ENCODE measurements around the gene MLPH. TPM values are rescaled to one million over a fixed set of nuclear protein-coding genes. Genes with fewer than 3 reads are reported as not detected.

Gene MLPH
- total RNA-seq, 2 donors from 2014 or later, result not detected

DNA sequence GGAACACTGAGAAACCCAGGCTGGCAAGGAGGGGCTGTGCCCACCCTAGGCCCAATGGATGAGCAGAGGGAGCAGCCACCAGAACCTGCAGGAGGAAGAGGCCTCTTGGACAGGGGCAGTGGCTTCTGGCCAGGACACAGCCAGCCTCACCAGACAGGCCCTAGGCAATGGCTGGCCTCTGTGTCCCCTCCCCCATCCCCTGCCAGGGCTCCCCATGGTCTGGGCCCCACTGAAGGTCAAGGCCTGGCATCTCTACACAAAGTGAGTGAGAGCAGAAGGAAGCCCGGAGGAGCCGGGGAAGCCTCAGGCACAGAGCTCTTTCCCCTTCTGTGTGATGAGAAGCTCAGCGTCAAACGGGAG, 85.7 kb downstream of the MLPH start:
- H3K27ac Mint-ChIP-seq, result no peak overlapping the region
- no peaks in the 10 kb centered on the region for H3K9me3 ChIP-seq (ENCODE audit: control insufficient read depth, low read length, poor library complexity, severe bottlenecking)
- peaks cover 5% of the 10 kb centered on the region for H3K4me1 Mint-ChIP-seq
- H3K4me3 Mint-ChIP-seq, result no peak overlapping the region
- no peak for ATAC-seq
- H3K27me3 Mint-ChIP-seq, result peaks cover 43% of the 10 kb centered on the region
- DNase-seq, result no peak
- no peaks in the 10 kb centered on the region for H3K36me3 Mint-ChIP-seq (ENCODE audit: low read depth)

DNA sequence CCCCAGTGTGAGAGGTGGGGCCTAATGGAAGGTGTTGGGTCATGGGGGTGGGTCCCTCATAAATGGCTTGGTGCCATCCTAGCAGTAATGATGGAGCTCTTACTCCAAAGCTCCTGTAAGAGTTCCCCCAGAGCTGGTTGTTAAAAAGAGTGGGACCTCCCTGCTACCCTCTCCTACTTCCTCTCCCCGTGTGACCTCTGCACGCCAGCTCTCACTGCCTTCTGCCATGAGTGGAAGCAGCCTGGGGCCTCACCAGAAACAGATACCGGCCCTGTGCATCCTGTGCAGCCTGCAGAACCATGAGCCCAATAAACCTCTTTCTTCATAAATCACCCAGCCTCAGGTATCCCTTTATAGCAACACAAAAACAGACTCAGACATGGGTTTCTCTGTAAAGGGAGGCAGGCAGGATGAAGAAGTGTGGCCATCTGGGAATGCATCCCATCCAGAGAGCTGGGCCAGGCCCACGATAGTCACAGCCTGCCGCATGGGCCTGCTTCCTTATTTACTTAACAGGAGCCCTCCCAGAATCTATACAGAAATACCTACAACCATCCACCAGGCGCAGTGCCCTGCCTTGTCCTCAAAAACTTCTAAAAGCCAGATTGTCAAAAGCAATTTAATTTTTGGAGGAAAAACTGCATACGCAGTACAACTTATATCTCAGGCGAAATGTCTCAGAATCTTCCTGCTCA, 86.8 kb downstream of the MLPH start:
- H3K4me3 Mint-ChIP-seq, result no peak overlapping the region
- DNase-seq (no peak), ATAC-seq (no peak)
- peaks cover 40% of the 10 kb centered on the region for H3K27me3 Mint-ChIP-seq
- peaks cover 5% of the 10 kb centered on the region for H3K4me1 Mint-ChIP-seq
- H3K9me3 ChIP-seq (ENCODE audit: control insufficient read depth, low read length, poor library complexity, severe bottlenecking), result no peaks in the 10 kb centered on the region
- H3K27ac Mint-ChIP-seq, result no peak overlapping the region
- H3K36me3 Mint-ChIP-seq (ENCODE audit: low read depth), result no peaks in the 10 kb centered on the region

DNA sequence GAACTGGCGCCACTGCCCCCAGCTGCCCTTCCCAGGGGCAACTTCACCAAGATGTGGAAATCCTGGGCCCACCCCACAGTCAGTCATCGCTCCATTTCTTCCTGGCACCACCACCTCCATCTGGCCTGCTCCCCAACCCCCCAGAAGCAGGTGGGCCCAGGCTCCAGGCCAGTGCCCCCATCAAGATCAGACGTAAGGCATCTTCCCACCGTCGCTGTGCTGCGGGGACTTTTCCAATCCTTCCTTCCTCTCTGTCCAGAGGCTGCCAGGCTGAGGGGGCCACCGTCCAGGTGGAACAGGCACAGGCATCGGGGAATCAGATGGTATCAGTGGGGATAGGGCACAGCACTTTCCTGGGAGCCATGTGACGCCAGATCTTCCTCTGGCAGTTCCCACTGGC, 87.4 kb downstream of the MLPH start:
- no peak overlapping the region for H3K4me3 Mint-ChIP-seq
- ATAC-seq (no peak), DNase-seq (no peak)
- no peaks in the 10 kb centered on the region for H3K9me3 ChIP-seq (ENCODE audit: control insufficient read depth, low read length, poor library complexity, severe bottlenecking)
- peaks cover 36% of the 10 kb centered on the region for H3K27me3 Mint-ChIP-seq
- peaks cover 5% of the 10 kb centered on the region for H3K4me1 Mint-ChIP-seq
- no peak overlapping the region for H3K27ac Mint-ChIP-seq
- H3K36me3 Mint-ChIP-seq (ENCODE audit: low read depth), result no peaks in the 10 kb centered on the region

DNA sequence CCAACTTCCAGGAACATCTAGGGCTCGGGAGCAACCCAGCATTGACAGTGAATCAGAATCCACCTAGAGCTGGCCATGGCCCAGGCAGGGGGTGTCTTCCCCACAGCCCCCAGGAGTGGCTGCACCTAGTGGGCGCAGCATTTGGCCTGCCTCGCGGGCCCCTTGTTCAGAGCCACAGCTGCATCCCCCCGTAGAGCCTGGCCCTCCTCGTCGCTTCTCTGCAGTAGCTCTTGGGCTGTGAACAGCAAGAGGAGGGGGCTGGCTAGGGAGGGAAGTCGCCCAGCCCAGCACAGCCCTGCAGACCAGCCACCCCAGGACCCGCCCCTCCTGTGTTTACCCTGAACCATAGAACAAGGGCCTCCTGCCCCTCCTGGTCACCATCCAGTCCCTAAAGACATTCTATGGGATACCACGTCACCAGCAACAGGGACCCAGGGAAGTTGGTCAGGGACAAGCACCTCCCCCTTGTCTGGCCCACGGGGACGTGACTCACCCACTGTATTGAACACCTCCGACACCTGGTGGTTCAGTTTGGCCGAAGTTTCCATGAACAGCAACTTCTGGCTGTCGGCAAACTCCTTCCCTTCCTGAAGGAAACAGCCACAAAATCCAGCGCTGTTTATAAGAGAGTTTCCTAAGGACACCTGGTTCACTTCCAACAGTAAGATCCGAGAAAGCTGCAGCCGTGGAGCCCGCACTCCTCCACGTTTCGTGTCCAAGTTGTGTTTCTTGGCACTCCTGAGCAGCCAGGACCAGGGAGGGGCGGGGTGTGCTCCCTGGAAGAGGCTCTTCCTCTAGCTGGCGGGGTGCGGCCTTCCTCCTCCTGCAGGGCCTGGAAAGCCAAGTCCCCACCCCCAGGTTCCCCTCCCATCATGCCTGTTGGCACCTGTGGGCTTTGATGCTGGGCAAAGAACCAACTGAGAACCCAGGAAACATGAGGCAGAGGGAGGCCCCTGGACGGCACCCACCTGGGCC, 88.1 kb downstream of the MLPH start:
- Mint-ChIP-seq H3K4me3 (no peak overlapping the region), H3K27ac (no peak overlapping the region), H3K4me1 (peaks cover 5% of the 10 kb centered on the region), H3K27me3 (peaks cover 30% of the 10 kb centered on the region), H3K36me3 (ENCODE audit: low read depth) (no peaks in the 10 kb centered on the region)
- H3K9me3 ChIP-seq (ENCODE audit: control insufficient read depth, low read length, poor library complexity, severe bottlenecking), result no peaks in the 10 kb centered on the region
- DNase-seq (no peak), ATAC-seq (no peak)

DNA sequence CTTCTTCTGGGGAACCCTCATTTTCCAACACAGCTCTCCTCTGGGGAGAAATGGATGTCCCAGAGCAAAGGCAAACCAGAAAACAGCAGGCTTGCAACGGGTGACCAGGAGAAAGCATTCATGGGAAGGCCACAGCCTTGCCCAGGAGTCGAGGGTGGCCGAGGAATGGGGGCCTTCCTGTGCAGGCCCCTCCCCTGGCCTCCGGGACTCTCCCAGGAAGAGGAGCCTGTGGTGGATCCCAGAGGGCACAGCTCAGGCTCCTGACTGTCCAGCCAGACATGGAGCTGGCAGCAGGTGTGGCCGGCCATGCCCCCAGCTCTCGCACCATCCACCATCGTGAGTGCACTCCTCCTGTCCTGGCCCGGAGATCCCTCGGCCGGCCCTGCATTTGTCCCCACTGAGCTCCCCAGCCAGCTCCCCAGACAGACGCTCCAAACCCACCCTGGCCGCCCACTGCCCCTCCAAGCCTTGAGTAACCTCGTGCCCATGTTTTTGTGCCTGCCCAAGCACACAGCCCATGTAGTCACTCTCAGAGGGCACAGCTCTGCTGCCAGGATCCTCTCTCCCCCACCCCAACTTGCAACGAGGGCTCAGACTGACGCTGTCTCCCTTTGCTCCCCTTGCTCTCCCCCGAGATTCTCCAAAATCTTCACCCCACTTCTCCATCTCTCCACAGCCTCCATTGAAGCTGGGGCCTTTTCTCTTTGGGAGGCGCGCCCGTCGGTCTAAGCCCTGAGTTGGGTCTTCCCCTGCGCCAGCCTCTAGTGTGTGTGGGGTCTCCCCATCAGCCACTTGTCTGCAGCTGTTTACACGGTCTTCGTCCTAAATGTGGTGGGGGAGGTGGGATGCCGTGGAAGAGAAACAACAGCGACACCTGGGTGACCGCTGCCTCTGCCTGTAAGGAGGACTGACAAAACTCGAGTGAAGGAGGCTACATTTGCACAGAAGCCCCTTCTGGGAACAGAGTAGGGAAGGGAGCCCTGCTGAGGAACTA, 89.1 kb downstream of the MLPH start:
- H3K27me3 Mint-ChIP-seq, result peaks cover 25% of the 10 kb centered on the region
- no peaks in the 10 kb centered on the region for H3K36me3 Mint-ChIP-seq (ENCODE audit: low read depth)
- ATAC-seq (no peak), DNase-seq (no peak)
- H3K27ac Mint-ChIP-seq, result no peak overlapping the region
- no peaks in the 10 kb centered on the region for H3K9me3 ChIP-seq (ENCODE audit: control insufficient read depth, low read length, poor library complexity, severe bottlenecking)
- no peak overlapping the region for H3K4me3 Mint-ChIP-seq
- H3K4me1 Mint-ChIP-seq, result peaks cover 5% of the 10 kb centered on the region

DNA sequence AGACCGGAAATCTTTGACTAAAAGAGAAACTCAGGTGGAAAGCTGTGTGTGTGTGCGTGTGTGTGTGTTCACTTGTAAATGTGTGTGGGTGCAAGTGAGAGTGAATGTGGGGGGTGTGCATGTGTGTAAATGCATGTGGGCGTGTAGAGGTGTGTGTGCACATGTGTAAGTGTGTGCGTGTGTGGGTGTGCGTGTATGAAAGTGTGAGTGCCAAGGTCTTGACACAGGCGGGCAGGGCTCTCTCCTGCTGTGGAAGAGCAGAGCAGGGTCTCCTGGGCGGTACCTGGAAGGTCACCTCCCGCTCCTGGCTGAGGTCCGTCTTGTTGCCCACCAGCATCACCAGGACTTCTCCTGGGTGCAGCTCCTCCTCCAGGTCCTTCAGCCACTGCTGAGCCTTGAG, 89.9 kb downstream of the MLPH start:
- peaks cover 2% of the 10 kb centered on the region for H3K4me1 Mint-ChIP-seq
- H3K9me3 ChIP-seq (ENCODE audit: control insufficient read depth, low read length, poor library complexity, severe bottlenecking), result no peaks in the 10 kb centered on the region
- no peak for DNase-seq
- ATAC-seq, result no peak
- H3K4me3 Mint-ChIP-seq, result no peak overlapping the region
- H3K36me3 Mint-ChIP-seq (ENCODE audit: low read depth), result no peaks in the 10 kb centered on the region
- H3K27me3 Mint-ChIP-seq, result peaks cover 25% of the 10 kb centered on the region
- no peak overlapping the region for H3K27ac Mint-ChIP-seq

DNA sequence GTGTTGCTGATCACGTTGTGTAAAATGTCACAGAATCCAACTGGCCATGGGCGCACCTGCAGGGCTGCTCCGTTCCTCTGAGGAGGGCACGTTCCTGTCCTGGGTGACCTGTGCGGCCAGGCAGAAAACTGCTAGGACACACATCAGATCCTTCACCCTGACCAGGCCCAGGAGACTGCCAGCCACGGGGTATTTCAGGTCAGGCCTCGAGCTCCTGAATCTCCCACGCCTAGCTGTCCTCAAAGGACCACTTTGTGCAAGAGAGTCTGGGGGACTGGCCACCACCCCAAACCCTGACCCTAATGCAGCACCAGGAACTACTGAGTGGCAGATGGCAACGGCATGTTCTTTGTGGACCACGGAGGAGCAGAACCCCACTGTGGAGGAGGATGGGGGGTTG, 90.4 kb downstream of the MLPH start:
- no peak overlapping the region for H3K27ac Mint-ChIP-seq
- no peaks in the 10 kb centered on the region for H3K9me3 ChIP-seq (ENCODE audit: control insufficient read depth, low read length, poor library complexity, severe bottlenecking)
- H3K27me3 Mint-ChIP-seq, result peaks cover 25% of the 10 kb centered on the region
- ATAC-seq, result no peak
- DNase-seq, result no peak
- no peak overlapping the region for H3K4me3 Mint-ChIP-seq
- no peaks in the 10 kb centered on the region for H3K36me3 Mint-ChIP-seq (ENCODE audit: low read depth)
- no peaks in the 10 kb centered on the region for H3K4me1 Mint-ChIP-seq

DNA sequence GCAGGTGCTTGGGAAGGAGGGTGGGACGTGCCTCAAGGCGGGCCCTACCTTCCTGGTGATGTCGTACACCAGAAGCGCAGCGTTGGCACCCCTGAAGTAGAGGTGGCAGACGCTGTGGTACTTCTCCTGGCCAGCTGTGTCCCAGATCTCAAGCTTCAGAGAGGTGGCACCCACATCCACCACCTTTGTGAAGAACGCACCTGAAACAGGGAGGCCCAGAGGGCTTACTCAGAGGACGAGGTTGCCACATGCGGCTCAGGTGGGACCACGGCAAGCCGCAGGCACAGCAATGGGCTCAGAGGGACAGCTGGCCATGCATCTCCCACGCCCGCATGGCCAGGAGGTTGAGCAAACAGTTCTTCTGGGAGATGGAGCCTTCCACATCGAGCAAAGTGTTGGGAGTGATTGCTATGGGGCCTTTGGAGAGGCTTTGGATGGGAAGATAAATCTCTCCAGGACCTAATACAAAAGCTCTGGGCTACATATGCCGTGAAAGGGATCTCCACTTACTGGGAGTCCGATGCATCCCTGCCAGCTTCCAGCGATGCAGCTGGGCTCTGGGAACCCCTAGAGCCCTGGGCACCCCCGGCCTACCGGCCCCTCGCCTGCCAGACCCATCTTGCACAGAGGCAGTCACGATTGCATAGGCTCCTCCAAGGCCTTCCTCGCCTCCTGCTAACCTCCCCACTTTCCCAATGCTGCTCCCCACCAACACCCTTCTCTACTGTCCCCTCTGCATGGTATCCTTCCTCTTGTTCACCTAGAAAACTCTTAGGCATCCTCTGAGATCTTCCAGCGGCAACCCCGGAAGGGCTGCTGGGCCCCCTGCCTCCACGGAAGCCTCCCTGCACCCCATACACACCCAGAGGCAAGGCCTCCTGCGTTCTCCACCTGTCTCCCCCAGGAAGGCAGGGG, 91.2 kb downstream of the MLPH start:
- Mint-ChIP-seq H3K27ac (no peak overlapping the region), H3K4me1 (no peaks in the 10 kb centered on the region), H3K36me3 (ENCODE audit: low read depth) (no peaks in the 10 kb centered on the region), H3K4me3 (no peak overlapping the region), H3K27me3 (peaks cover 25% of the 10 kb centered on the region)
- ATAC-seq, result no peak
- no peaks in the 10 kb centered on the region for H3K9me3 ChIP-seq (ENCODE audit: control insufficient read depth, low read length, poor library complexity, severe bottlenecking)
- no peak for DNase-seq

DNA sequence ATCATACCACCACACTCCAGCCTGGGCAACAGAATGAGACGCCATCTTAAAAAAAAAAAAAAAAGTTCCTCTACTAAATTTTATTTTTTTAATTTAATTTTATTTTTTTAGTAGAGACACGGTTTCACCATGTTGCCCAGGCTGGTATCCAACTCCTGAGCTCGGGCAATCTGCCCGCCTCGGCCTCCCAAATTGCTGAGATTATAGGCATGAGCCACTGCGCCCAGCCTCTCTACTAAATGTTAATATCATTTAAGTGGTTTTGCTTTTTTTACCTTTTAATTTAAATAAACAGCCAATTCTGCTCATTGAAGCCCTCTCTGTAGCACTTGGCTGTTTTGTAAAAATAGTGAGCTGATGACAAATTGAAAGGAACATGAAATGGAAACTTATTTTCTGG, 94.3 kb downstream of the MLPH start:
- Mint-ChIP-seq H3K4me1 (no peaks in the 10 kb centered on the region), H3K27ac (no peak overlapping the region), H3K4me3 (no peak overlapping the region), H3K27me3 (peaks cover 12% of the 10 kb centered on the region), H3K36me3 (ENCODE audit: low read depth) (no peaks in the 10 kb centered on the region)
- ATAC-seq (no peak), DNase-seq (no peak)
- H3K9me3 ChIP-seq (ENCODE audit: control insufficient read depth, low read length, poor library complexity, severe bottlenecking), result no peaks in the 10 kb centered on the region

DNA sequence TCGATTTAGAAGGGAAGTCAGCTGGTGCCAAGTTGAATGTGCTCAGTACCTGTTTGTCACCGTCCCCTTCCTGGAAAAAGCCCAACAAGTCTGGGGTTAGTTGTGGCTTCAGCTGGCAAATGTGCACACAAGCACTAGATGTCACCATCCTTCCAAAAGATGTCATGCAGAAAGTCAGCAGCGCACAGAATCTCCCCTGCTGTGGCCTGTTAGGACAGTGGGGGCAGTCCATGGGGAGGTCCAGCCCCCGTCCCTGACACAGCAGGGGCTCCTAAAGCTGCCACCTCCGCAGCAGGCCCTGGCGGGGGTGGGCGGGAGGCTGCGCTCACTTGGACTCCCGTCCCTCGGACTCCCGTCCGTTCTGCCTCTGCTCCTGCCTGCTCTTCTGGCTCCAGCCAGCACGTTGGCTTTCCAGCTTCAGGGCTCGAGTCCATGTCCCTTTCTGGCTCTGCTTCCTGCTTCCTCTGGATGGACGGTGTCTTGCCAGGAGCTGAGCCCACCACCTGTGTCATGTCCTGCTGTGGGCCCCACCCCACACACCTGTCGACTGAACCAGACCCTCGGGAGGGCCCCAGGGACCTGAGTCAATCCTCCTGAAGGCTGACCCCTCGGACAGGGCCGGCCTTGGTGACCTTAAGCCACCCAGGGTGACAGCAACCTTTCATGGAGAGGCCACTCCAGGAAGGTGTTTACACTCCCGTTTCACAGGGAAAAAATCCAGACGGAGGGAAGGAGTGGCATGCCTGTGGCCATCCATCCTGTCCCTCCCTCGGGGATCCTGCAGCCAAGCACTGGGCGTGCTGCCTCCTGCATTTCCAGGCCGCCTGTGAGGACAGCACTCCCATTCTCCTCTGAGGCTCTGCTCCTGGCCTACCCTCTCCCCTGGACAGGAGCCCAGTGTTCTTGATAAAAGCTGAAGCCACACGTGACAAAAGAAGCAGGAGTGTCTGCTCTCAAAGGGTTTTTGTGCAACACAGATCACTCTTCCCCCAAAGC, 95.0 kb downstream of the MLPH start:
- Mint-ChIP-seq H3K27ac (no peak overlapping the region), H3K27me3 (peaks cover 12% of the 10 kb centered on the region), H3K4me3 (no peak overlapping the region), H3K4me1 (no peaks in the 10 kb centered on the region), H3K36me3 (ENCODE audit: low read depth) (no peaks in the 10 kb centered on the region)
- H3K9me3 ChIP-seq (ENCODE audit: control insufficient read depth, low read length, poor library complexity, severe bottlenecking), result no peaks in the 10 kb centered on the region
- peak; percentile 70 for ATAC-seq
- DNase-seq, result no peak

DNA sequence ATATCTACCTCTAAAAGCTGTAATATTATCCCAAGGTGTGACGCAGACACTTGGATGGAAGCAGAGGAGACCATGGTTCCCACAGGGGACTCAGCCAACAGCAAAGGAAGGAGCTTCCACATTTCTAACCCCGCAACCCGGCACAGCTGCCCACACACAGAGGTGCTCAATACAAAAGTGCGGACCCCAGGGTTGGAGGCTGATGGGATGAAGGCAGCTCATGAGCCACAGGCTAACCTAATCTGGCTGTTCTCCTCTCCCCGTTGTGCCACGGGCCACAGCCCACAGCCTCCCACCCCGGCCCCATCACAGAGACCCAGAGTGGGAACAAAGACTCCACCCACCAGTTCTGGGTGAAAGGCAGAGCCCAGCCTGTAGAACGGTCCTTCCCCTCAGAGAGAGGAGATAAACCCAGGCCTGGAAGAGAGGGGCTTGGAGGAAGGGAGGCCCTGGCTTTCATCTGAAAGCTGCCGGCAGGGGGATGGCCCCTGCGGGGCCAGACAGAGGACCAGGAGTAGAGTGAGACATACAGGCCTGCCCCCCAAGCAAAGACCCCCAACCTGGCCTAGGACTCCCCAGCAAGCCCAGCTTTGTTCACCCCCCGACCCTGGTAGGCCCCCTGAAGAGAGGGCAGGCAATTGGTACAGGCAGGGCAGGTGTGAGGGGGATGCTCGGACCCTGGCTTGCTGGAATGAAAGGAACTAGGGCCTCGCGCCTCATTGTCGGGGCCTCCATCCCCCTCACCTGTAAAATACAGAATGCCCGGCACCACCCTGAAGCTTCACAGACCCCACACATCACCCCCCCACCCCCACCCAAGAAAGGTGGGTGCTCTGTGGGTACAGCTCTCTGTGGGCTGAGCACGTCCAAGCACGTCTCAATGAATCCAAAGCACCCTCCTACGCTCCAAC, 96.6 kb downstream of the MLPH start:
- H3K27ac Mint-ChIP-seq, result no peak overlapping the region
- DNase-seq, result no peak
- H3K36me3 Mint-ChIP-seq (ENCODE audit: low read depth), result no peaks in the 10 kb centered on the region
- H3K27me3 Mint-ChIP-seq, result peaks cover 14% of the 10 kb centered on the region
- no peak overlapping the region for H3K4me3 Mint-ChIP-seq
- ATAC-seq, result no peak
- H3K4me1 Mint-ChIP-seq, result no peaks in the 10 kb centered on the region
- no peaks in the 10 kb centered on the region for H3K9me3 ChIP-seq (ENCODE audit: control insufficient read depth, low read length, poor library complexity, severe bottlenecking)
